Neural progenitor cell (in vitro differentiated cells): ENCODE data around the gene ACSL4. TPM values are rescaled to one million over a fixed set of nuclear protein-coding genes. Genes with fewer than 3 reads are reported as not detected.

ENCODE experiments used
- DNase-seq: peaks from one replicate; pipeline ENCODE4 v3.0.0-alpha.2; 2016; ENCODE audit warnings: low spot score
- H2AFZ ChIP-seq: fragments of 200-600 bp; sonication (generic); replicated peaks from 2 replicates; pipeline ENCODE4 v1.6.1; 2016; ENCODE audit warnings: antibody characterized with exemption
- H3F3A ChIP-seq: fragments of 200-600 bp; sonication (generic); 2 replicates; pipeline ENCODE4 v1.6.1; 2016; ENCODE audit warnings: antibody characterized with exemption, low read depth
- H3K27ac ChIP-seq: fragments of 200-600 bp; sonication (generic); 2 replicates; pipeline ENCODE4 v1.5.1; 2016; ENCODE audit warnings: mild to moderate bottlenecking
- H3K27me3 ChIP-seq: fragments of 200-600 bp; sonication (generic); 2 replicates; pipeline ENCODE4 v1.6.1; 2016; ENCODE audit warnings: mild to moderate bottlenecking, moderate library complexity
- H3K36me3 ChIP-seq: fragments of 200-600 bp; sonication (generic); 2 replicates; pipeline ENCODE4 v1.5.1; 2016
- H3K4me1 ChIP-seq: fragments of 200-600 bp; sonication (generic); 2 replicates; pipeline ENCODE4 v1.6.1; 2016; ENCODE audit warnings: mixed run types
- H3K4me2 ChIP-seq: fragments of 200-600 bp; sonication (generic); 2 replicates; pipeline ENCODE4 v1.6.1; 2016
- H3K4me3 ChIP-seq: fragments of 200-600 bp; sonication (generic); 2 replicates; pipeline ENCODE4 v1.5.1; 2016
- H3K79me2 ChIP-seq: fragments of 200-600 bp; sonication (generic); 2 replicates; pipeline ENCODE4 v1.6.1; 2016; ENCODE audit warnings: low read depth
- H3K9ac ChIP-seq: fragments of 200-600 bp; sonication (generic); 2 replicates; pipeline ENCODE4 v1.6.1; 2016
- H3K9me3 ChIP-seq: fragments of 200-600 bp; sonication (generic); 2 replicates; pipeline ENCODE4 v1.5.1; 2016; ENCODE audit warnings: low read depth
- H4K20me1 ChIP-seq: fragments of 200-600 bp; sonication (generic); 2 replicates; pipeline ENCODE4 v1.6.1; 2016; ENCODE audit warnings: low read depth
- H3K27ac Mint-ChIP-seq: 3 replicates; pipeline ENCODE4 v1.8.0; 2021; ENCODE audit warnings: mixed read lengths
- H3K27me3 Mint-ChIP-seq: 2 replicates; pipeline ENCODE4 v1.8.0; 2022; ENCODE audit warnings: low read depth, mild to moderate bottlenecking, inconsistent platforms, moderate library complexity, mixed read lengths; ENCODE audit not compliant: insufficient read depth
- H3K36me3 Mint-ChIP-seq: 3 replicates; pipeline ENCODE4 v1.8.0; 2021; ENCODE audit warnings: mixed read lengths
- H3K4me1 Mint-ChIP-seq: 3 replicates; pipeline ENCODE4 v1.8.0; 2021; ENCODE audit warnings: mixed read lengths
- H3K4me3 Mint-ChIP-seq: 3 replicates; pipeline ENCODE4 v1.8.0; 2021; ENCODE audit warnings: mild to moderate bottlenecking, moderate library complexity, mixed read lengths
- H3K9me3 Mint-ChIP-seq: 3 replicates; pipeline ENCODE4 v1.8.0; 2020; ENCODE audit warnings: mixed read lengths
- CTCF ChIP-seq: fragments of 200-600 bp; sonication (generic); IDR thresholded peaks from 2 replicates; pipeline ENCODE4 v1.5.1; 2017; ENCODE audit warnings: antibody characterized with exemption, mild to moderate bottlenecking
- EZH2 ChIP-seq: fragments of 200-600 bp; sonication (generic); IDR thresholded peaks from 2 replicates; pipeline ENCODE4 v1.6.1; 2017; ENCODE audit warnings: antibody characterized with exemption, mild to moderate bottlenecking, moderate library complexity
- EZH2phosphoT487 ChIP-seq: fragments of 200-600 bp; sonication (generic); IDR thresholded peaks from 2 replicates; pipeline ENCODE4 v1.6.1; 2017; ENCODE audit warnings: antibody characterized with exemption
- total RNA-seq: library from RNA; depleted of rRNA; stranded (reverse); fragments of >200 nt; gene quantifications from 2 replicates; pipeline ENCODE4 v1.2.3, GENCODE V29; 2015; ENCODE audit warnings: low replicate concordance

The ACSL4 gene
- total RNA-seq, 1 donor from 2014 or later = 87.3 TPM

GRCh38 chrX:109684136-109684535 is 48.9 kb downstream of the ACSL4 start:
- Histone ChIP-seq H3F3A (no peaks in the 10 kb centered on the region), H3K4me2 (no peak overlapping the region), H4K20me1 (no peaks in the 10 kb centered on the region), H2AFZ (no peak overlapping the region), H3K9me3 (peaks cover 4% of the 10 kb centered on the region), H3K4me1 (no peaks in the 10 kb centered on the region), H3K4me3 (no peak overlapping the region), H3K9ac (no peak overlapping the region), H3K27ac (no peak overlapping the region), H3K79me2 (no peaks in the 10 kb centered on the region), H3K27me3 (no peaks in the 10 kb centered on the region), H3K36me3 (no peaks in the 10 kb centered on the region)
- Mint-ChIP-seq H3K4me3 (no peak overlapping the region), H3K4me1 (peaks cover 2% of the 10 kb centered on the region), H3K36me3 (peaks cover 26% of the 10 kb centered on the region), H3K27me3 (no peaks in the 10 kb centered on the region), H3K27ac (no peak overlapping the region), H3K9me3 (no peaks in the 10 kb centered on the region)
- DNase-seq = no peak
- TF ChIP-seq EZH2 (no peak), EZH2phosphoT487 (no peak), CTCF (no peak)

DNA sequence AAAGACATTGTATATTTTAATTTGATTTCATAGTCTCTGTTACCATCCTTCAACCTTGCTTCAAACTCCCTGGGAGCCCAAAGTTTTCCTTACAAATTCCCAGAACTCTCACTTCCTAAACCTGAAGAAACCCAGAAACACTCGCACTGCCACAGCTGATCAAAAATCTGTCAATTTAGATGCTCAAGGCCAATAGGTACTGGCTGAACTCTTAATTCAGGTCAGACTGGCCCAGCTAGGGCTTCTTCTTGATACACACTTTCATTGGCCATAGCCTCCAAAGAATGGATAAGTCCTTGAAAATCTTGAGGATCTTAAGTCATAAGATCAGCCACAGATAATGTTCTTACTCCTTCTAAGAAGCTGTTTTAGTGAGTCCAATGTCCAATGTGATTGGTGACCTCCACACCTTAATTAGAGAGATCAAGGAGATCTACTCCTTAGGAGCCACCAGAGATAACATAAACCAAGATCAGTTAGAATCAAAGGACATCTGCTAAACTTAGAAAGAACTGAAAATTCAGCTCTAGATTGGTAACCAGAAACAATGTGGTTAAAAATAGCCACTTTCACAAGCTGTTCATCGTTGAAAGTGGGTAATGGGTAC is 51.5 kb downstream of the ACSL4 start:
- H3K27ac Mint-ChIP-seq = no peak overlapping the region
- H3K4me2 ChIP-seq = no peak overlapping the region
- no peak overlapping the region for H3K27ac ChIP-seq
- H3K4me1 Mint-ChIP-seq = peaks cover 2% of the 10 kb centered on the region
- no peaks in the 10 kb centered on the region for H3K79me2 ChIP-seq
- H3F3A ChIP-seq = no peaks in the 10 kb centered on the region
- H3K36me3 ChIP-seq = no peaks in the 10 kb centered on the region
- peaks cover 4% of the 10 kb centered on the region for H3K9me3 ChIP-seq
- H3K9me3 Mint-ChIP-seq = no peaks in the 10 kb centered on the region
- H3K27me3 Mint-ChIP-seq = no peaks in the 10 kb centered on the region
- H3K4me3 ChIP-seq = no peak overlapping the region
- no peak for TF ChIP-seq EZH2phosphoT487
- no peak for TF ChIP-seq EZH2
- TF ChIP-seq CTCF = no peak
- H3K27me3 ChIP-seq = no peaks in the 10 kb centered on the region
- no peak overlapping the region for H2AFZ ChIP-seq
- peaks cover 32% of the 10 kb centered on the region for H3K36me3 Mint-ChIP-seq
- no peaks in the 10 kb centered on the region for H3K4me1 ChIP-seq
- no peak for DNase-seq
- H3K9ac ChIP-seq = no peak overlapping the region
- H3K4me3 Mint-ChIP-seq = no peak overlapping the region
- H4K20me1 ChIP-seq = no peaks in the 10 kb centered on the region

GRCh38 chrX:109679820-109680219 is 53.2 kb downstream of the ACSL4 start:
- Histone ChIP-seq H3K27ac (no peak overlapping the region), H3K4me1 (no peaks in the 10 kb centered on the region), H3K4me2 (no peak overlapping the region), H4K20me1 (no peaks in the 10 kb centered on the region), H3K79me2 (no peaks in the 10 kb centered on the region), H3K4me3 (no peak overlapping the region), H3F3A (no peaks in the 10 kb centered on the region), H3K36me3 (no peaks in the 10 kb centered on the region), H3K9ac (no peak overlapping the region), H2AFZ (no peak overlapping the region), H3K27me3 (no peaks in the 10 kb centered on the region), H3K9me3 (peaks cover 4% of the 10 kb centered on the region)
- Mint-ChIP-seq H3K4me1 (peaks cover 7% of the 10 kb centered on the region), H3K36me3 (peaks cover 44% of the 10 kb centered on the region), H3K27me3 (no peaks in the 10 kb centered on the region), H3K27ac (no peak overlapping the region), H3K9me3 (no peaks in the 10 kb centered on the region), H3K4me3 (no peak overlapping the region)
- no peak for TF ChIP-seq EZH2phosphoT487
- no peak for TF ChIP-seq CTCF
- no peak for TF ChIP-seq EZH2
- DNase-seq = no peak
